Colonic mucosa (tissue), 4 donors: ENCODE data around the gene AIDA. TPM values are rescaled to one million over a fixed set of nuclear protein-coding genes. Genes with fewer than 3 reads are reported as not detected.

Experiments
- DNase-seq: peaks from one replicate; pipeline ENCODE4 v3.0.0-alpha.2; 2020
- H3K27ac ChIP-seq: fragments of 200-600 bp; one replicate; pipeline ENCODE4 v1.8.0; 2021
- H3K27me3 ChIP-seq: fragments of 200-600 bp; one replicate; pipeline ENCODE4 v1.8.0; 2021
- H3K36me3 ChIP-seq: fragments of 200-600 bp; one replicate; pipeline ENCODE4 v1.8.0; 2021
- H3K4me1 ChIP-seq: fragments of 200-600 bp; one replicate; pipeline ENCODE4 v1.8.0; 2021; ENCODE audit warnings: mild to moderate bottlenecking
- H3K4me3 ChIP-seq: fragments of 200-600 bp; one replicate; pipeline ENCODE4 v1.8.0; 2021
- H3K9ac ChIP-seq, 2 donors: one replicate each; pipeline ENCODE4 v1.7.0; 2013; ENCODE audit warnings: control low read depth in 2 of 2, low read depth in 2 of 2, low read length in 2 of 2
- H3K9me3 ChIP-seq: fragments of 200-600 bp; one replicate; pipeline ENCODE4 v1.8.0; 2021
- intact Hi-C: fragments of 100-400 bp; cut with DNase I; formaldehyde crosslinking; loops from one replicate; pipeline ENCODE4 v1.14.1; 2022
- total RNA-seq, 2 donors: library from RNA; stranded (reverse); fragmentation: NEBNext Ultra II Directional in 1 of 2; extraction: Animal tissue kit (Norgen Biotek cat#: 25700) in 1 of 2; gene quantifications; one replicate each; pipeline ENCODE4 v1.2.1, GENCODE V29; 2021
- TF ChIP-seq, protein P1 (sequence below): fragments of 200-600 bp; IDR thresholded peaks from one replicate; pipeline ENCODE4 v1.8.0; 2022; ENCODE audit warnings: antibody characterized with exemption, mild to moderate bottlenecking
- donor health status: healthy.
- donor health status: DM: no; HTN: no; CAD: no.
- donor health status: DM: no; HTN: no; CAD: no.

AIDA gene
- total RNA-seq, 2 donors from 2014 or later: 36.0 to 44.1 TPM

DNA sequence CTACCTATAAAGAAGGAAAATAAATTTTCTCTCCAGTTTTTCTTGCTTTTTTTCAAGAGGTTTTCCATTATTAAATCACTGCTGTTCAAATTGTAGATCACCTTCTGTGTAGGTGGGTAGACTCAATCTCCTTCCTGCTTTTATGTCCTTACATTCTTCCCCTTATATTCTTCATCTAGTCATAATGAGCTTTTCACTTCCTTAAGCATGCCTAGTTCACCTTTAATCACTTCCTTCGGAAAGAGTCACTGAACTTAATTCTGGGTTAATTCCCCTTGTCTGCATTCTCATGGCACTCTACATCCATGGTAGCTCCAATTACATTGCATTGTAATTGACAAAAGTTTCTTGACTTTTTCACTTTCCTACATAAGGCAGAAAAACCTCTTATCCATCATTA lies 18.6 kb upstream of the AIDA start:
- no peak overlapping the region for H3K4me3 ChIP-seq
- no peaks in the 10 kb centered on the region for H3K4me1 ChIP-seq
- no peak overlapping the region for H3K27ac ChIP-seq
- DNase-seq: no peak
- peaks cover 22% of the 10 kb centered on the region for H3K36me3 ChIP-seq
- intact Hi-C loops: no loop called here
- H3K9me3 ChIP-seq: no peaks in the 10 kb centered on the region
- TF ChIP-seq, protein P1, sequence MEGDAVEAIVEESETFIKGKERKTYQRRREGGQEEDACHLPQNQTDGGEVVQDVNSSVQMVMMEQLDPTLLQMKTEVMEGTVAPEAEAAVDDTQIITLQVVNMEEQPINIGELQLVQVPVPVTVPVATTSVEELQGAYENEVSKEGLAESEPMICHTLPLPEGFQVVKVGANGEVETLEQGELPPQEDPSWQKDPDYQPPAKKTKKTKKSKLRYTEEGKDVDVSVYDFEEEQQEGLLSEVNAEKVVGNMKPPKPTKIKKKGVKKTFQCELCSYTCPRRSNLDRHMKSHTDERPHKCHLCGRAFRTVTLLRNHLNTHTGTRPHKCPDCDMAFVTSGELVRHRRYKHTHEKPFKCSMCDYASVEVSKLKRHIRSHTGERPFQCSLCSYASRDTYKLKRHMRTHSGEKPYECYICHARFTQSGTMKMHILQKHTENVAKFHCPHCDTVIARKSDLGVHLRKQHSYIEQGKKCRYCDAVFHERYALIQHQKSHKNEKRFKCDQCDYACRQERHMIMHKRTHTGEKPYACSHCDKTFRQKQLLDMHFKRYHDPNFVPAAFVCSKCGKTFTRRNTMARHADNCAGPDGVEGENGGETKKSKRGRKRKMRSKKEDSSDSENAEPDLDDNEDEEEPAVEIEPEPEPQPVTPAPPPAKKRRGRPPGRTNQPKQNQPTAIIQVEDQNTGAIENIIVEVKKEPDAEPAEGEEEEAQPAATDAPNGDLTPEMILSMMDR: no peak
- H3K9ac ChIP-seq: no peak overlapping the region
- no peaks in the 10 kb centered on the region for H3K27me3 ChIP-seq

DNA sequence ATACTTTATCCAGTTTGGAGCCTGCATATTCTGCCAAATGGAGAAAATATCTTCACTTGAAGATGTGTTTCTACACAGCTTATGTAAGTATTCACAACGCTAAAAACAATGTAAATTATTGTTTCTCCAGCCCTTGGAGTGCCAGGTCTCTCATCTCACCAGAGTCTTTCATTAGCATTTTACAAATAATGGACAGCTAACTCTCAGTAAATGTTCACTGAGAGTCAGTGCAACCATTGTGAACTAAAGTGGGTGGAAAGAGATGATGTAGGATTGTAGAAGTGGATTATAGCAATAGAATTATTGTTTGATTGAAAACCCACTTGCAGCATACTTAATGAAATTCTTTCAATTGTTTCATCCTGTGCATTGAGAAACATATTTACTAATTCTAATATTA lies 16.5 kb upstream of the AIDA start:
- H3K4me1 ChIP-seq: no peaks in the 10 kb centered on the region
- H3K9me3 ChIP-seq: no peaks in the 10 kb centered on the region
- H3K4me3 ChIP-seq: no peak overlapping the region
- peaks cover 26% of the 10 kb centered on the region for H3K36me3 ChIP-seq
- DNase-seq: no peak
- no peaks in the 10 kb centered on the region for H3K27me3 ChIP-seq
- TF ChIP-seq, protein P1: no peak
- intact Hi-C loops: loop anchor here (5.0 kb wide), 1 partner anchor 66 kb away; no protein-coding TSS in a partner anchor
- H3K27ac ChIP-seq: no peak overlapping the region
- no peak overlapping the region for H3K9ac ChIP-seq

DNA sequence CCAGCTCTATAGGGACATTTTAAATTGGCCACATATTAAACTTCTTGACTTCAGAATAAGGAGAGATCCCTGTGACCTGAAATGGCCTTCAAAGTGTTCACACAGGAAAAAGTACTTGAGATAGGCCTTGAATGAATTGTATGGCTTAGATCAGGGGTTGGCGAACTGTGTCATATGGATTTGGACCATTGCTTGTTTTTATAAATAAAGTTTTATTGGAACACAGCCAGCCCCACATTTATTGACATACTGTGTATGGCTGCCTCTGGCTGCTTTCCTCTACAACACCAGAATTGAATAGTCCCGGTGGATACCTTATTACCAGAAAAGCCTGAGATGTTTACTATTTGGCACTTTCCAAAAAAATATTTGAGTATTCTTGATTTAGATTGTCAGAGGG lies 4.1 kb upstream of the AIDA start:
- H3K27ac ChIP-seq: no peak overlapping the region
- DNase-seq: no peak
- no peaks in the 10 kb centered on the region for H3K27me3 ChIP-seq
- H3K4me1 ChIP-seq: no peaks in the 10 kb centered on the region
- intact Hi-C loops: no loop called here
- H3K4me3 ChIP-seq: no peak overlapping the region
- peaks cover 12% of the 10 kb centered on the region for H3K36me3 ChIP-seq
- H3K9me3 ChIP-seq: no peaks in the 10 kb centered on the region
- TF ChIP-seq, protein P1: no peak
- no peak overlapping the region for H3K9ac ChIP-seq

DNA sequence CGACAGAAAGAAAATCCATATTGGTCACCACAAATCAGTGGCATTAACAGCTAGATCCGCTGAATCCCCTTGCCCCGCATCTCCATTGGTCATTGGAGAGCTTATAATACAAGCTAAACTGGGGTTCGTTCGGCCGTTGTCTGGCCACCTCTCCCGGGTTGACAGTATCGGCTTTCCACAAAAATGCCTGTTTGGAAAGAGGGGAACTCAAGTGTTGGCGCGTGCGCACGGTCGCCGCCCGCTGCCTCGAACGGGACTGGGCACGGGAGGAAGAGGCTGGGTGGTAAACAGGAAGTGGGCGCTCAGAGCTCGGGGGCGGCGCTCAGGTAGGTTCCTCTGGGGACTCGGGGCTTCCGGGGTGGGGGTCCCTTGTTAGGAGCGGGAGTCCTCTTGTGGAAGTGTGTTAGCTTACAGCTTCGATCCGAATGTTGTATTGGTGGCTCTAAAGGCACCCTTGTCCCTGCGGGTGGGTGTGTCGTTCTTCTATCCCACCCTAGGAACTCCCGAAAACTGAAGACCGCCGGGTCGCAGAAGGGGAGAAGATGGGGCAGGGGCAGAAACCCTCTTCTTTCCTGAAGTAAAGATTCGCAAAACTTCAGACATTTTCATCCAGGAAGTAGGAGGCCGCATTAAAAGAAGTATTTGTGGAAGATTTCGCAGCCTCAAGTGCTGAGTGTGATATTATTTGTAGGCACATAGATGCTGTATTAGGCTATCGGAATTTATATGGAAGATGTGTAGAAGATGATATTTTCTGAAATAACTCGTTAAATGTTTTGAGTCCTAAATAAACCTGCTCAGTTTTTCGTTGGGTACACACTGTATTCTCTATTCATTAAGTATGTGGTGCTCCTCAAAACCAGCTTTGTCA lies 1.0 kb upstream of the AIDA start:
- Histone ChIP-seq H3K9ac (peak overlapping the region; percentile 84 to 97), H3K27me3 (no peaks in the 10 kb centered on the region), H3K4me3 (peak overlapping the region; percentile 63), H3K4me1 (no peaks in the 10 kb centered on the region), H3K27ac (peak overlapping the region; percentile 98), H3K9me3 (no peaks in the 10 kb centered on the region), H3K36me3 (peaks cover 4% of the 10 kb centered on the region)
- intact Hi-C loops: loop anchor here (5.0 kb wide), 1 partner anchor 61 kb away; no protein-coding TSS in a partner anchor
- DNase-seq: peak; percentile 96
- TF ChIP-seq, protein P1: no peak

DNA sequence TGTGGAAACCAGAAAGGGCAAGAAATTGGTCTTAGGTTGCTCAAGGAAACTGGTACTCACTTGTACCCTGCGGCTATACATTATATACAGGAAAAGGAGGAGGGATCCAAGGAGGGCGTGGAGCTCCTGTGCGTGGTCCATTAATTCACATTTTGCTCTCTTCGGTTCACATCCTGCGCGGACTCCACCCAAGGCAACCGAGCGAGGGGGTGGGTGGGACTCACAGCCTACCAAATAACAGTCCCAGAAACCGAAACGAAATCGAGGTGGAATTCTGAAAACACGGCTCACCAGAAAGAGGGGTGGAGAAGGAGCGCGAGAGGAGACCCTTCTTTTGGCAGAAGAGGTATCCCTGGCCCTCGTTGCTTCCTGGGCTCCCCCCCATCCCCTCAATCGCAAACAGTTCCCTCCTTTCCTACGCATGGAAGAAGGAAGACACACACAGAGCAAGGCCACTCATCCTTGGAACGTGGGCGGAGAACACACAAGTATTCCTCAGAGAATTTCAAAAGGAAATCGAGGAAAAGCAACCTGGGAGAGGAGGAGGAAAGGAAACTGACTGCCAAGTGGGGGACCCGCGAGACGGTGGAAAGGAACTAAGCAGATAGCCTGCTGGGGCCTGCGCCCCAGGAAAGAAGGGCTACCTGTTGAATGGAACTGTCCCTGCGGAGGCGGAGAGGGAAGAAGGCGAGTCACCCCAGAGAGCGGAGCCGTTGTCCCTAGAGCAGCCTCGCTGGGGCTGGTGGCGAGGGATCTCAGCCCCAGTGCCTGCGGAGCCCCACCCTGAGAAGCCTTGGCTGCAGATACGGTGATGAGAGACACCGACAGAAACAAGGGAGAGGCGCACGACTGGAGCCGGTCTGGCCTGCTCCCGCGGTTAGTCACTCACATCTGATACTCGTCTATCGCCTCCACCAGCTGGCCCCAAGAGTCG lies 705 bp downstream of the AIDA start:
- TF ChIP-seq, protein P1: no peak
- H3K9me3 ChIP-seq: no peaks in the 10 kb centered on the region
- intact Hi-C loops: loop anchor here (5.0 kb wide), 1 partner anchor 59 kb away; no protein-coding TSS in a partner anchor
- peak overlapping the region; percentile 98 for H3K27ac ChIP-seq
- peak; percentile 72 for DNase-seq
- H3K36me3 ChIP-seq: no peaks in the 10 kb centered on the region
- H3K9ac ChIP-seq: peak overlapping the region; percentile 72 to 97
- H3K4me1 ChIP-seq: no peaks in the 10 kb centered on the region
- H3K4me3 ChIP-seq: peak overlapping the region; percentile 63
- H3K27me3 ChIP-seq: no peaks in the 10 kb centered on the region
